Gastrocnemius medialis (tissue), 4 donors: ENCODE measurements around the gene SV2B.

Experiments used
- CTCF ChIP-seq, 5 experiments: fragments of 450-650 bp in 3 of 5; fragments of 200-600 bp in 2 of 5; sonication (generic) in 2 of 5; IDR thresholded peaks in 4 of 5; conservative IDR thresholded peaks in 1 of 5; 1 replicate in 4 of 5; 2 replicates in 1 of 5; pipeline ENCODE4 v1.5.1; 2016 to 2019; ENCODE audit warnings: antibody characterized with exemption in 5 of 5, mild to moderate bottlenecking in 3 of 5, moderate library complexity in 3 of 5
- POLR2A ChIP-seq, 2 donors: fragments of 450-650 bp; IDR thresholded peaks; one replicate each; pipeline ENCODE4 v1.6.1; 2017; ENCODE audit warnings: antibody characterized with exemption in 2 of 2, mild to moderate bottlenecking in 2 of 2, moderate library complexity in 2 of 2

GRCh38 chr15:91255670-91256192, 155.7 kb downstream of the SV2B start:
- TF ChIP-seq CTCF (IDR thresholded peaks at IDR 0.05 in 4 of 5, conservative IDR thresholded peaks at IDR 0.05 in 1 of 5) (no peak), POLR2A (IDR thresholded peaks at IDR 0.05) (no peak)
